ENCODE data around the gene CASP7. TPM values are rescaled to one million over a fixed set of nuclear protein-coding genes. Genes with fewer than 3 reads are reported as not detected.

Gene CASP7
- total RNA-seq, 4 donors from 2014 or later, result 10.2 to 15.7 (median 11.6) TPM

DNA sequence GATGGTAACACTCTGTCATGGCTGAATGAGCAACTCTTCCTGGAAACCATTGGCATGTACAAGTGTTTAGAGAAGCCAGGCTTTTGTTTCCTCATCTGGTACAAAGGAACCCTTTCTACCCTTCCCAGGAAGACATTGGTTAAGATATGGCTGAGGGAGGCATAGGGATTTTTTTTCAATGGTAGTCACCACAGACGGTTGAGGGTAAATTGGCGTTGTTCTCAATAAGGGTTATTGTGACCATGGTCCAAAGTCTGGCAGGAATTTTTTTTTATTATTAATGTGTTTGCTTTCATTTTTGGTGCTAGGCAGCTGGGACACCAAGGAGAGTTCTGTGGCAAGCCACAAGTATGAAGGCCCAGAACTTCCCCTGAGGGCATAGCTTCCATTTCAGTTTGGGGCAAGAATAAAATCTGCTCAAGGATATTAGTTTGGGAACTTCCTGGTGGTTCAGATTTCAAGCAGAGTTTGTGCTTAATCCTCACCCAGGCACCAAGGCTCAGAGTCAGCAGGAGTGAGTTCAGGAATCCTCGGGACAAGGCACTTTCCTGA, 71.5 kb downstream of the CASP7 start, which contains the start of gene PLEKHS1:
Gene PLEKHS1, plus strand, starts transcription at position 502 of the 552 bp plus-strand sequence. CDS start 3,596 bp downstream, outside the sequence.
- Histone ChIP-seq H3K4me1 (no peaks in the 10 kb centered on the region), H3K36me3 (no peaks in the 10 kb centered on the region), H3K27ac (replicated peaks in 1 of 4) (no peak within 1 kb of the TSS), H3K4me3 (no peak within 1 kb of the TSS), H3K27me3 (no peaks in the 10 kb centered on the region), H3K9me3 (no peaks in the 10 kb centered on the region)
- no peak for DNase-seq (ENCODE audit: extremely low spot score)
- TF ChIP-seq POLR2AphosphoS5 (IDR thresholded peaks at IDR 0.05), result no peak
- TF ChIP-seq, protein P1, sequence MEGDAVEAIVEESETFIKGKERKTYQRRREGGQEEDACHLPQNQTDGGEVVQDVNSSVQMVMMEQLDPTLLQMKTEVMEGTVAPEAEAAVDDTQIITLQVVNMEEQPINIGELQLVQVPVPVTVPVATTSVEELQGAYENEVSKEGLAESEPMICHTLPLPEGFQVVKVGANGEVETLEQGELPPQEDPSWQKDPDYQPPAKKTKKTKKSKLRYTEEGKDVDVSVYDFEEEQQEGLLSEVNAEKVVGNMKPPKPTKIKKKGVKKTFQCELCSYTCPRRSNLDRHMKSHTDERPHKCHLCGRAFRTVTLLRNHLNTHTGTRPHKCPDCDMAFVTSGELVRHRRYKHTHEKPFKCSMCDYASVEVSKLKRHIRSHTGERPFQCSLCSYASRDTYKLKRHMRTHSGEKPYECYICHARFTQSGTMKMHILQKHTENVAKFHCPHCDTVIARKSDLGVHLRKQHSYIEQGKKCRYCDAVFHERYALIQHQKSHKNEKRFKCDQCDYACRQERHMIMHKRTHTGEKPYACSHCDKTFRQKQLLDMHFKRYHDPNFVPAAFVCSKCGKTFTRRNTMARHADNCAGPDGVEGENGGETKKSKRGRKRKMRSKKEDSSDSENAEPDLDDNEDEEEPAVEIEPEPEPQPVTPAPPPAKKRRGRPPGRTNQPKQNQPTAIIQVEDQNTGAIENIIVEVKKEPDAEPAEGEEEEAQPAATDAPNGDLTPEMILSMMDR (IDR thresholded peaks at IDR 0.05), result no peak
- no peak for TF ChIP-seq POLR2A (IDR thresholded peaks at IDR 0.05; ENCODE audit: low read depth)
- TF ChIP-seq EP300 (IDR thresholded peaks at IDR 0.05), result no peak
- WGBS, result 92% methylated on average over 3 of the region's 3 CpGs
- intact Hi-C loops (cut with DNase I), result no loop called here

DNA sequence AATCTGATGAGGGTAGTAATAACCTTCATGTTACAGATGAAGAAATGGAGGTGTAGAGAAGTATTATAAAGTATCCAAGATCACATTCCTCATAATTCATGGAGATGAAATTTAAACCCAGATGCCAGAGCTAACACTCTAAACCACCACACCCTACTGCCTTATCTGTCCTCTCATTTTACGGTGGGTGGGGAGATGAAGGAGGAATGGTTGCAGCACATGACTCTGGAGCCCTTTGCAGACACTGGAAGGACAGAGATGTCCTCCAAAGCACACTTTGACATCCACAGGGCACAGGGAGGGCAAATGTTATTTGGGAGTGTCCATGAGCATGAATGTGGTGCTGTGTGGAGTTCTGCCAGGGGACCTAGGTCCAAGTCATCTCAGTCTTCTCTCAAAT, 72.8 kb downstream of the CASP7 start:
- intact Hi-C loops (cut with DNase I), result no loop called here
- WGBS, result 100% methylated on average over 1 of the region's 1 CpG
- no peak overlapping the region for H3K27ac ChIP-seq (replicated peaks in 1 of 4)
- H3K4me3 ChIP-seq, result no peak overlapping the region
- TF ChIP-seq POLR2A (IDR thresholded peaks at IDR 0.05; ENCODE audit: low read depth) (no peak), POLR2AphosphoS5 (IDR thresholded peaks at IDR 0.05) (no peak), EP300 (IDR thresholded peaks at IDR 0.05) (no peak)
- TF ChIP-seq, protein P1 (IDR thresholded peaks at IDR 0.05), result no peak
- no peaks in the 10 kb centered on the region for H3K4me1 ChIP-seq
- no peaks in the 10 kb centered on the region for H3K9me3 ChIP-seq
- no peak for DNase-seq (ENCODE audit: extremely low spot score)
- no peaks in the 10 kb centered on the region for H3K27me3 ChIP-seq
- no peaks in the 10 kb centered on the region for H3K36me3 ChIP-seq

DNA sequence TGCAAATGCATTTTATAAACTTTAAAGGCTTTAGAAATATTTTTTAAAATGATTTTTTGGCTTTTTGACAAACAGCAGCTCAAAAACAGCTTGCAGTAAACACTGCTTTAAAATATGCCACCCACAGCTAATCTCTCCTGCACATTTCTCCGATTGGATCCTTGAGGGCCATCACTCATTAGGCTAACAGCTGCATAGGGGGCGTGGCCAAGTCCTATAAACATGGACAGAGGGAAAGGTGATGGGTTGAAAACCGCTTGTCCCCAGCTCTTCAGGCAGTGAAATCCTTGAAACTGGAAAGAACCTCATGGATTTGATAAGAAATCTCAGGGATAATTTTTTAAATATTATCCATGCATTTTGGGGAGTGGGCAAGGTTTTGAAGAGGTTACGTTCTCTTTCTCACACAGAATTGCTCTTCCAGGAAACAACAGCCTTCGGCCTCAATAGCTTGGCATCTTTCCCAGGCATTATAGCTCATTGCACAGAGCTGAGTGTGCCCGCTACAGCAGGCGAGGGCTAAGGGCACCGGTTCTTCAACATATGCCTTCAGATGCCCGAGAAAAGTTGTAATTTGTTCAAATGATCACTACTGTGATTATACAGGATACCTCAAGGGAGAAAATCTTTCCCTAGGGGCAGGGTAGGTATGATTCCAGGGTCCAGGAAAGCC, 73.4 kb downstream of the CASP7 start:
- whole genome bisulfite sequencing, result 57% methylated on average over 9 of the region's 9 CpGs
- H3K27me3 ChIP-seq, result no peaks in the 10 kb centered on the region
- no peak overlapping the region for H3K27ac ChIP-seq (replicated peaks in 1 of 4)

DNA sequence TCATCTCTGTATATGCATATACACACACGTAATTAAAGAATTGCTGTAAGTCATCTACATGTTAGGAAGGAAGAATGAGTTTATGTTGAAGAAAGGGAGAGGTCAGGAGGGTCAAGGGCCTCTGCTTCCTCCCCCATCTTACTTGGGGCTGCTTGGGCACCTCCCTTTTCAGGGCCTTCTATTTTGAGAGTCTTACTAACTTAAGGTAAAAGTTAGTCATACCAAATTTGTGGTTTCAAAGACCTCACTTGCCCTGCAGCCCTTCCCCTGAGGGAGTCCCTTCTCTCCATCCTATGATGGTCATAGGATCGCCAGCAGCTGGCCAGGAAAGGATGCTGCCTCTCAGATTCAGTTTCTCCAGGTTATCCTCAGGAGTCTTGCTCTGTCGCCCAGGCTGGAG, 74.4 kb downstream of the CASP7 start:
- no peaks in the 10 kb centered on the region for H3K36me3 ChIP-seq
- no peak for DNase-seq (ENCODE audit: extremely low spot score)
- intact Hi-C loops (cut with DNase I), result no loop called here
- no peak overlapping the region for H3K4me3 ChIP-seq
- H3K27me3 ChIP-seq, result no peaks in the 10 kb centered on the region
- H3K9me3 ChIP-seq, result no peaks in the 10 kb centered on the region
- H3K4me1 ChIP-seq, result no peaks in the 10 kb centered on the region
- H3K27ac ChIP-seq (replicated peaks in 1 of 4), result no peak overlapping the region
- no peak for TF ChIP-seq POLR2AphosphoS5 (IDR thresholded peaks at IDR 0.05)
- TF ChIP-seq, protein P1 (IDR thresholded peaks at IDR 0.05), result no peak
- TF ChIP-seq POLR2A (IDR thresholded peaks at IDR 0.05; ENCODE audit: low read depth), result no peak
- TF ChIP-seq EP300 (IDR thresholded peaks at IDR 0.05), result no peak
- WGBS, result 92% methylated on average over 3 of the region's 3 CpGs

More for the DNA sequence above, 73.4 kb downstream of the CASP7 start:
- intact Hi-C loops (cut with DNase I), result no loop called here
- TF ChIP-seq POLR2AphosphoS5 (IDR thresholded peaks at IDR 0.05) (no peak), EP300 (IDR thresholded peaks at IDR 0.05) (no peak), POLR2A (IDR thresholded peaks at IDR 0.05; ENCODE audit: low read depth) (no peak)
- TF ChIP-seq, protein P1 (IDR thresholded peaks at IDR 0.05), result no peak
- no peaks in the 10 kb centered on the region for H3K4me1 ChIP-seq
- DNase-seq (ENCODE audit: extremely low spot score), result no peak
- H3K4me3 ChIP-seq, result no peak overlapping the region
- H3K9me3 ChIP-seq, result no peaks in the 10 kb centered on the region
- no peaks in the 10 kb centered on the region for H3K36me3 ChIP-seq
